PC-9 (cell line): ENCODE measurements around the gene PTCRA. TPM values are rescaled to one million over a fixed set of nuclear protein-coding genes. Genes with fewer than 3 reads are reported as not detected.
A peak's percentile ranks its signal among the peaks of the same experiment; 100 is the strongest.

Source experiments
- BruUV-seq: library from RNA; stranded (reverse); fragments of 400-500 nt; replicated peaks from 2 replicates; lab custom pipeline; 2021; lab: Mats Ljungman, UMichigan
- CTCF ChIA-PET: fragments of 300-600 bp; sonication (Branson Sonifier 250); formaldehyde crosslinking; loops from one replicate; lab custom pipeline; 2022; ENCODE audit warnings: antibody characterized with exemption; lab: Charles Lee
- POLR2A ChIA-PET: fragments of 300-600 bp; sonication (Branson Sonifier 250); formaldehyde crosslinking; loops from one replicate; lab custom pipeline; 2022; ENCODE audit warnings: antibody characterized with exemption; ENCODE audit not compliant: unreplicated experiment; lab: Charles Lee
- DNase-seq, 2 experiments: peaks; one replicate each; pipeline versions ENCODE4 v3.0.0 to v3.0.0-alpha.2; 2015 to 2022; ENCODE audit warnings: mixed read lengths in 1 of 2
- H2AFZ ChIP-seq: fragments of 200-600 bp; sonication (generic); 2 replicates; pipeline ENCODE4 v1.8.1; 2017; ENCODE audit warnings: antibody characterized with exemption
- H3F3A ChIP-seq: fragments of 200-600 bp; sonication (generic); 2 replicates; pipeline ENCODE4 v1.8.1; 2017; ENCODE audit warnings: antibody characterized with exemption, mild to moderate bottlenecking, low read depth; ENCODE audit not compliant: insufficient read depth
- H3K27ac ChIP-seq: fragments of 200-600 bp; sonication (generic); 2 replicates; pipeline ENCODE4 v1.6.1; 2016; ENCODE audit warnings: mixed run types
- H3K27me3 ChIP-seq: fragments of 200-600 bp; sonication (generic); 2 replicates; pipeline ENCODE4 v1.6.1; 2016; ENCODE audit warnings: low read depth, mixed run types; ENCODE audit not compliant: insufficient read depth
- H3K36me3 ChIP-seq: fragments of 200-600 bp; sonication (generic); 2 replicates; pipeline ENCODE4 v1.6.1; 2016; ENCODE audit warnings: low read depth, mixed run types
- H3K4me1 ChIP-seq: fragments of 200-600 bp; sonication (generic); replicated peaks from 2 replicates; pipeline ENCODE4 v1.6.1; 2016; ENCODE audit warnings: mixed run types; ENCODE audit not compliant: insufficient read depth
- H3K4me2 ChIP-seq: fragments of 200-600 bp; sonication (generic); 2 replicates; pipeline ENCODE4 v1.6.1; 2017; ENCODE audit warnings: mixed run types
- H3K4me3 ChIP-seq: fragments of 200-600 bp; sonication (generic); 2 replicates; pipeline ENCODE4 v1.6.1; 2016; ENCODE audit warnings: mixed run types
- H3K79me2 ChIP-seq: fragments of 200-600 bp; sonication (generic); 2 replicates; pipeline ENCODE4 v1.6.1; 2017; ENCODE audit warnings: low read depth, mixed run types
- H3K9me2 ChIP-seq: fragments of 200-600 bp; sonication (generic); 2 replicates; pipeline ENCODE4 v1.8.1; 2017; ENCODE audit warnings: mild to moderate bottlenecking; ENCODE audit not compliant: insufficient read depth
- H3K9me3 ChIP-seq: fragments of 200-600 bp; sonication (generic); 2 replicates; pipeline ENCODE4 v1.8.1; 2016; ENCODE audit warnings: low read depth; ENCODE audit not compliant: insufficient read depth
- H4K20me1 ChIP-seq: fragments of 200-600 bp; sonication (generic); 2 replicates; pipeline ENCODE4 v1.8.1; 2017; ENCODE audit not compliant: insufficient read depth
- CTCF ChIP-seq: fragments of 200-600 bp; sonication (generic); conservative IDR thresholded peaks from 2 replicates; pipeline ENCODE4 v1.6.1; 2017; ENCODE audit warnings: mixed run types, antibody characterized with exemption, mild to moderate bottlenecking, moderate library complexity
- EZH2 ChIP-seq: fragments of 200-600 bp; sonication (generic); IDR thresholded peaks from 2 replicates; pipeline ENCODE4 v1.8.0; 2017; ENCODE audit warnings: antibody characterized with exemption, low read depth
- intact Hi-C: fragments of 100-400 bp; cut with micrococcal nuclease; formaldehyde crosslinking; loops from one replicate; pipeline ENCODE4 v1.10.0; 2022; ENCODE audit not compliant: unreplicated experiment
- total RNA-seq: library from RNA; stranded (reverse); gene quantifications from 2 replicates; pipeline ENCODE4 v1.2.3, GENCODE V29; 2021

Gene PTCRA
- total RNA-seq, 1 experiment from 2014 or later, result not detected

DNA sequence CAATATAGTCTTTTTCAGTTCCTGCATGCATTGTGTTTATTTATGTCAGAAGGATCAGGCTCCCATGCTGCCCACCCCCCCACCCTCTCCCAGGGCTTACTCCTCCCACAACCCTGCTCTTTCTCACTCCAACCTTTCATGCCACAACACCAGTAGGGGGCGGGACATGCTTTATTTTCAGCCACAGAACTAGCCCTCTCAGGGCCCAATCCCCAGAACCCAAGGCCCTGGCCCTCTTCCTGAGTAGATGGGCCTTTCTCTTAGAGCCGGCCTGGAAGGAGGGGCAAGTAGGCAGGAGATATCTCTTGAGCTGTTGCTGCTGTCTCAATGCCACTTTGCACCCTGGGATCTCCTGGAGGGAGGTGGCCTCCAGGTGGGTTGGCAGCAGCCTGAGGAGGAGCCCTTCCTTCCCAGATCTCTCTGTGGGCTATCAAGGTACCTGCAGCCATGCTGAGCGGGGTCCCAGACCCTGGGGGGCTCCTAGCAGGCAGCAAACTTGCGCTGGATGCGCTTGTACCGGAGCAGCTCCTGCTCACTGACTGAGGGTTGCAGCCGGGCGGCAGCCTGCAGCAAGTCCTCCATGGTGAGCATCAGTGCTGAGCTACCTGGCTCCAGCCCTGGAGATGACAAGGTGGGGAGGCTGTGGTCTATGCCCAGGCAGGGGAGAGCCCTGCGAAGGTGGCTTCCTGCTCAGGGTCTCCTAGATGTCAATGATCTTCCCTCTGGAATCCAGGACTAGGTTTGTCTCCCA lies 48.2 kb downstream of the PTCRA start:
- no peak overlapping the region for H3K27ac ChIP-seq
- BruUV-seq, result no TSS peak
- no peak overlapping the region for H3K4me2 ChIP-seq
- H3K27me3 ChIP-seq, result no peaks in the 10 kb centered on the region
- DNase-seq, result peak in 1 of 2 experiments; percentile 25
- H3K4me3 ChIP-seq, result no peak overlapping the region
- H3K36me3 ChIP-seq, result no peaks in the 10 kb centered on the region; the same call in 1 of the 2 replicates
- ChIA-PET POLR2A (no interaction called here), CTCF (interaction anchor here (0.6 kb wide), 1 partner anchor 19 kb away, joined by 4 read pairs; no protein-coding TSS in a partner anchor)
- H3K79me2 ChIP-seq, result no peaks in the 10 kb centered on the region
- no peaks in the 10 kb centered on the region for H3K9me3 ChIP-seq
- H3K4me1 ChIP-seq, result peaks cover 11% of the 10 kb centered on the region
- H3K9me2 ChIP-seq, result no peaks in the 10 kb centered on the region
- H2AFZ ChIP-seq, result no peak overlapping the region
- H4K20me1 ChIP-seq, result no peaks in the 10 kb centered on the region
- H3F3A ChIP-seq, result peaks cover 9% of the 10 kb centered on the region; the same call in 1 of the 2 replicates
- intact Hi-C loops, result no loop called here
- TF ChIP-seq CTCF (peak; percentile 49), EZH2 (no peak)

GRCh38 chr6:42966571-42966970 lies 50.7 kb downstream of the PTCRA start:
- no peak for TF ChIP-seq CTCF
- no peak for TF ChIP-seq EZH2
- Histone ChIP-seq H4K20me1 (no peaks in the 10 kb centered on the region), H3K27me3 (no peaks in the 10 kb centered on the region), H3K27ac (no peak overlapping the region), H2AFZ (no peak overlapping the region), H3K4me3 (no peak overlapping the region), H3K36me3 (no peaks in the 10 kb centered on the region; the same call in 1 of the 2 replicates), H3K79me2 (no peaks in the 10 kb centered on the region), H3K4me2 (no peak overlapping the region), H3F3A (peaks cover 16% of the 10 kb centered on the region), H3K4me1 (peaks cover 20% of the 10 kb centered on the region), H3K9me3 (no peaks in the 10 kb centered on the region), H3K9me2 (no peaks in the 10 kb centered on the region)
- intact Hi-C loops, result no loop called here
- DNase-seq, result no peak
- BruUV-seq, result no TSS peak
- POLR2A ChIA-PET, result interaction anchor here (0.6 kb wide), 1 partner anchor 18 kb away, joined by 3 read pairs; no protein-coding TSS in a partner anchor
- CTCF ChIA-PET, result interaction anchor here (0.6 kb wide), 1 partner anchor 149 kb away, joined by 7 read pairs; no protein-coding TSS in a partner anchor

DNA sequence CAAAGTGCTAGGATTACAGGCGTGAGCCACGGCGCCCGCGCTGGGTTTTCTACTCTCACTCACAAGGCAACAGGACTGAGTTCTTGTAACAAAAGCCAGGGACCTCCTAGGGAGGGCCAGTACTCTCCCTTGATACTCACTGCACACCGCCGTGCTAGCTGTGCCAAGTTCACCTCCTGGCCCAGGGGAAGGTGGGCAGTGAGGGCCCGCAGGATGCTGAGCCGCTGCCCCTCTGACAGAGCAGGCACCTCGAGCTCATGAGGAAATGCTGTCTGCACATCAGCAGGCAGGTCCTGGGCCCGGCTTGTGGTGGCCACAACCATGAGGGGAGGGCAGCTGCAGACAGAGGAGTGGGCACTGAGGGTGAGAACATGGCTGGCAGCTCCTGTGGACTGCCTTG lies 51.4 kb downstream of the PTCRA start:
- Histone ChIP-seq H3K4me2 (no peak overlapping the region), H3K4me3 (no peak overlapping the region), H4K20me1 (no peaks in the 10 kb centered on the region), H3K27me3 (no peaks in the 10 kb centered on the region), H2AFZ (no peak overlapping the region), H3K9me2 (no peaks in the 10 kb centered on the region), H3F3A (peaks cover 22% of the 10 kb centered on the region), H3K4me1 (peaks cover 25% of the 10 kb centered on the region), H3K9me3 (no peaks in the 10 kb centered on the region), H3K36me3 (no peaks in the 10 kb centered on the region; the same call in 1 of the 2 replicates), H3K79me2 (no peaks in the 10 kb centered on the region), H3K27ac (no peak overlapping the region)
- DNase-seq, result no peak
- POLR2A ChIA-PET, result no interaction called here
- intact Hi-C loops, result no loop called here
- TF ChIP-seq EZH2 (no peak), CTCF (no peak)
- CTCF ChIA-PET, result no interaction called here
- no TSS peak for BruUV-seq
